GM10266 (cell line): ENCODE measurements around the gene CRTC2.
A peak's percentile ranks its signal among the peaks of the same experiment; 100 is the strongest.

ENCODE experiments used
- DNase-seq: peaks from one replicate; pipeline ENCODE4 v3.0.0; 2012; ENCODE audit errors: extremely low spot score
- CTCF ChIP-seq: IDR thresholded peaks from 2 replicates; pipeline ENCODE4 v1.5.1; 2012; ENCODE audit warnings: mild to moderate bottlenecking, low read depth; ENCODE audit not compliant: control insufficient read depth, insufficient read depth; ENCODE audit errors: missing control alignments

The CRTC2 gene

GRCh38 chr1:153954826-153955225 is 3.6 kb downstream of the CRTC2 start:
- no peak for TF ChIP-seq CTCF
- DNase-seq, result no peak

GRCh38 chr1:153953859-153954365 is 4.5 kb downstream of the CRTC2 start:
- no peak for TF ChIP-seq CTCF
- no peak for DNase-seq

- no peak for TF ChIP-seq CTCF
- no peak for DNase-seq
These were observed 6.6 kb downstream of the CRTC2 start for GRCh38 chr1:153951801-153952200.

- no peak for TF ChIP-seq CTCF
- no peak for DNase-seq
These were observed 7.2 kb downstream of the CRTC2 start for GRCh38 chr1:153951183-153951582.

GRCh38 chr1:153946622-153947241 is 11.7 kb downstream of the CRTC2 start, which contains the start of gene DENND4B:
DENND4B (minus strand) TSS chr1:153946718; CDS start chr1:153944374, 2,344 bp downstream.
- peak; percentile 96 for DNase-seq
- peak; percentile 97 for TF ChIP-seq CTCF

GRCh38 chr1:153945795-153946621 is 12.4 kb downstream of the CRTC2 start:
- TF ChIP-seq CTCF, result no peak
- DNase-seq, result peak; percentile 94
